OCI-LY3 (cell line): ENCODE results near the gene TSPAN9.

ENCODE experiments used
- EZH2phosphoT487 ChIP-seq: fragments of 200-600 bp; shearing (Covaris generic); IDR thresholded peaks from 2 replicates; pipeline ENCODE4 v1.6.1; 2018; ENCODE audit warnings: antibody characterized with exemption, mixed run types, low read depth
- TF ChIP-seq, protein P1 (sequence below): fragments of 200-600, 300-600 bp; sonication (generic); IDR thresholded peaks from 2 replicates; pipeline ENCODE4 v1.5.1; 2014; ENCODE audit warnings: antibody characterized with exemption, low read length, low read depth

DNA sequence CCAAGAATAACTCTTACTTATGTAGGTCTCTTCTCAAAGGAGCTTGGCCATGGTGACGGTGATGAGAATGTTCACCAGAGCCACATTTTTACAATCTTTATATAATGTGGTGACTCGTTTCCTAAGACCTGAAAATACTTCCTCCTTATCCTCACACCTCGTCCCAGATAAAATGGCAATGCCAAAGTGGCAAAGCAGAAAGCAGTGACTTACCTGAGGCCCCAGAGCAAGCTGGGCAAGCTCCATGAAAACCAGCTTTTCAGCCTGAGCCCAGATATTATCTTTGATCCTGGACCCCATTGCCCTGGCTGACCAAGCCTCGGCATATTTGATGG, 240.3 kb downstream of the TSPAN9 start:
- TF ChIP-seq, protein P1, sequence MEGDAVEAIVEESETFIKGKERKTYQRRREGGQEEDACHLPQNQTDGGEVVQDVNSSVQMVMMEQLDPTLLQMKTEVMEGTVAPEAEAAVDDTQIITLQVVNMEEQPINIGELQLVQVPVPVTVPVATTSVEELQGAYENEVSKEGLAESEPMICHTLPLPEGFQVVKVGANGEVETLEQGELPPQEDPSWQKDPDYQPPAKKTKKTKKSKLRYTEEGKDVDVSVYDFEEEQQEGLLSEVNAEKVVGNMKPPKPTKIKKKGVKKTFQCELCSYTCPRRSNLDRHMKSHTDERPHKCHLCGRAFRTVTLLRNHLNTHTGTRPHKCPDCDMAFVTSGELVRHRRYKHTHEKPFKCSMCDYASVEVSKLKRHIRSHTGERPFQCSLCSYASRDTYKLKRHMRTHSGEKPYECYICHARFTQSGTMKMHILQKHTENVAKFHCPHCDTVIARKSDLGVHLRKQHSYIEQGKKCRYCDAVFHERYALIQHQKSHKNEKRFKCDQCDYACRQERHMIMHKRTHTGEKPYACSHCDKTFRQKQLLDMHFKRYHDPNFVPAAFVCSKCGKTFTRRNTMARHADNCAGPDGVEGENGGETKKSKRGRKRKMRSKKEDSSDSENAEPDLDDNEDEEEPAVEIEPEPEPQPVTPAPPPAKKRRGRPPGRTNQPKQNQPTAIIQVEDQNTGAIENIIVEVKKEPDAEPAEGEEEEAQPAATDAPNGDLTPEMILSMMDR: no peak
- TF ChIP-seq EZH2phosphoT487: no peak
